Measurements from ENCODE around the gene PON3. TPM values are rescaled to one million over a fixed set of nuclear protein-coding genes. Genes with fewer than 3 reads are reported as not detected.
"Not testable (repeated sequence)": the region's sequence is repeated elsewhere in the genome, so short reads cannot be mapped to it uniquely, and the experiment has no call there.

The PON3 gene
- total and polyA plus RNA-seq, 4 experiments from 2014 or later = not detected

DNA sequence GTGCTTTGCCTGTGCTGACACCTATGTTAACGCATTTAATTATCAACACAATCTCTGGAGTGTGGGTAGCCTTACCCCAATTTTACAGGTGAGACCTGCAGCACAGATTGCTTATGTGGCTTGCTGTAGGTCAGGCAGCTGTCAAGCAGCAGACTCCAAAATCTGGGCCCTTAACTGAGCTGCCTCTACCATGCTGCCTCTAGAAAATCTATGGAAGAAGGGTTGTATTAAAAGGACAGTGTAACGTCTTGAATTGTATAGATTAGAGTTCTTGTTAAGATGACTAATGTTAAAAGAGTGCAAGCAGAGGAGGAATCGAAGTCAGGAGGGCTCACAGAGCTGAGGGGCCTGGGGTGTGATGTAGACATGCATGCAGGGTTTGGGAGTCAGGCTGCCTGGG lies 1.2 kb upstream of the PON3 start:
- Histone ChIP-seq H3K4me3 (ENCODE audit: low read length in 2 of 2) (no peak overlapping the region), H3K4me1 (ENCODE audit: insufficient read depth, low read length) (peaks cover 7% of the 10 kb centered on the region), H3K27me3 (ENCODE audit: insufficient read depth, low read length) (peaks cover 3% of the 10 kb centered on the region), H3K36me3 (ENCODE audit: insufficient read depth, low read length) (no peaks in the 10 kb centered on the region), H3K9me3 (ENCODE audit: control insufficient read depth in 1 of 2, low read length in 2 of 2) (no peaks in the 10 kb centered on the region), H3K27ac (ENCODE audit: low read depth, low read length) (no peak overlapping the region)
- Mint-ChIP-seq H3K9me3 (no peaks in the 10 kb centered on the region), H3K4me3 (peak overlapping the region in 4 of 8 donors; percentile 9 to 42 (median 28)), H3K4me1 (peaks cover 0 to 4% (median 0%) of the 10 kb centered on the region in 4 donors), H3K27ac (no peak overlapping the region), H3K27me3 (peaks cover 11 to 21% of the 10 kb centered on the region in 2 donors), H3K36me3 (no peaks in the 10 kb centered on the region)
- intact Hi-C loops (cut with micrococcal nuclease) = loop anchor here (2.0 kb wide), 1 partner anchor 79 kb away; no protein-coding TSS in a partner anchor
- CTCF ChIA-PET (ENCODE audit: partially characterized antibody) = interaction anchor here (1.5 to 2.3 kb wide), 2 partner anchors 9 to 37 kb away, joined by 3 to 8 read pairs; partner anchors contain the start of gene PON2
- POLR2A ChIA-PET (ENCODE audit: partially characterized antibody) = no interaction called here
- no peak for DNase-seq

DNA sequence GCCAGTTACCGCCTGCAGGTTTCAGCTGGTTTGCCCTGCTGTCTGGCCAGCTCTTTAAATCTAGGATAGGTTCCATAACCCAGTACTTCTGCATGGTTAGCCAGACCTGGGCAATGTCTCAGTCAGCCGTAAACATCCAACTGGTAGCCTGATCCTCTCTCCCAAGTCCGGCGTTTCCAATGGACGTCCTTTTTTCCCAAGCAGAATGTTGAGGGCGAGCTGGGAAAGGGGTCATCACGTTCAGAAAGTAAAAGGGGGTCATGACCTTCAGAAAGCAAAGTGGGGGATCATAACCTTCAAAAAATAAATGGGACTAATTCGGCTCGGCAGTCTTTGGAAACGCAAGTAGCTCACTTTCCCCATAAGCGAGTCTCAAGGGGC lies 430 bp downstream of the PON3 start:
- Histone ChIP-seq H3K27ac (ENCODE audit: low read depth, low read length) (no peak overlapping the region), H3K36me3 (ENCODE audit: insufficient read depth, low read length) (no peaks in the 10 kb centered on the region), H3K27me3 (ENCODE audit: insufficient read depth, low read length) (peaks cover 3% of the 10 kb centered on the region), H3K4me3 (ENCODE audit: low read length in 2 of 2) (no peak overlapping the region), H3K4me1 (ENCODE audit: insufficient read depth, low read length) (peaks cover 7% of the 10 kb centered on the region), H3K9me3 (ENCODE audit: control insufficient read depth in 1 of 2, low read length in 2 of 2) (peaks cover 0 to 4% of the 10 kb centered on the region in 2 donors)
- Mint-ChIP-seq H3K9me3 (peaks cover 0 to 2% (median 0%) of the 10 kb centered on the region in 8 donors), H3K27ac (no peak overlapping the region), H3K36me3 (no peaks in the 10 kb centered on the region), H3K4me1 (peaks cover 0 to 4% (median 0%) of the 10 kb centered on the region in 4 donors), H3K4me3 (peak overlapping the region in 7 of 8 donors; percentile 12 to 77 (median 60)), H3K27me3 (peaks cover 11 to 21% of the 10 kb centered on the region in 2 donors)
- ChIA-PET CTCF (ENCODE audit: partially characterized antibody) (interaction anchor here (0.7 to 2.3 kb wide), 7 partner anchors 11 to 81 kb away, joined by 3 to 8 read pairs (median 3); partner anchors contain the start of gene PON2), POLR2A (ENCODE audit: partially characterized antibody) (no interaction called here)
- peak in 1 of 5 donors; percentile 36 for DNase-seq
- intact Hi-C loops (cut with micrococcal nuclease) = loop anchor here (2.0 kb wide), 1 partner anchor 81 kb away; no protein-coding TSS in a partner anchor

GRCh38 chr7:95394370-95394769 lies 1.8 kb downstream of the PON3 start:
- no peak for DNase-seq
- intact Hi-C loops (cut with micrococcal nuclease) = no loop called here
- no peak overlapping the region for H3K4me3 Mint-ChIP-seq
- H3K4me1 ChIP-seq (ENCODE audit: insufficient read depth, low read length) = peaks cover 7% of the 10 kb centered on the region
- H3K9me3 ChIP-seq (ENCODE audit: control insufficient read depth in 1 of 2, low read length in 2 of 2) = peaks cover 0 to 4% of the 10 kb centered on the region in 2 donors
- H3K27ac ChIP-seq (ENCODE audit: low read depth, low read length) = no peak overlapping the region
- no peak overlapping the region for H3K27ac Mint-ChIP-seq
- ChIA-PET POLR2A (ENCODE audit: partially characterized antibody) (no interaction called here), CTCF (ENCODE audit: partially characterized antibody) (no interaction called here)
- peaks cover 3% of the 10 kb centered on the region for H3K27me3 ChIP-seq (ENCODE audit: insufficient read depth, low read length)
- H3K4me3 ChIP-seq (ENCODE audit: low read length in 2 of 2) = no peak overlapping the region
- peaks cover 0 to 4% (median 0%) of the 10 kb centered on the region in 4 donors for H3K4me1 Mint-ChIP-seq
- peaks cover 0 to 2% (median 0%) of the 10 kb centered on the region in 8 donors for H3K9me3 Mint-ChIP-seq
- peaks cover 11 to 18% of the 10 kb centered on the region in 2 donors for H3K27me3 Mint-ChIP-seq
- H3K36me3 ChIP-seq (ENCODE audit: insufficient read depth, low read length) = no peaks in the 10 kb centered on the region
- H3K36me3 Mint-ChIP-seq = no peaks in the 10 kb centered on the region

DNA sequence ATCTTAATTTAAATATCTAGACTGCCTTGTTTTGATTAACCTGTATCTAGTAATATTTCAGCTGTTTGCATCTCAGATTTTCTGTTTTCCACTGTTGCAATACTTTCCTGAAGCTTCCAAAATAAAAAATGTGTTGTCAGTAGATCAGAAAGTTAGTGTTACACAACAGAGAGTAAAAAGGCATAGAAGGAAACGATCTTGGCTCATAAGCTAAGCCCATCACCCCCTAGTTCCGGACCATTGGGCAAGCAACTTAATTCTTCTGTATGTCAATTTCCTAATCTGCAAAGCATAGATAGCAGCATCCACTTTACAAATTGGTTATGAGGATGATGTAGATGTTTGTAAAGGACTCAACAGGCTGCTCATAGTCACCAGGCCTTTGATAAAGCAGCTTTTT lies 4.4 kb downstream of the PON3 start:
- intact Hi-C loops (cut with micrococcal nuclease) = no loop called here
- no peaks in the 10 kb centered on the region for H3K36me3 Mint-ChIP-seq

GRCh38 chr7:95389516-95389915 lies 6.7 kb downstream of the PON3 start:
- POLR2A ChIA-PET (ENCODE audit: partially characterized antibody) = no interaction called here
- H3K4me1 ChIP-seq (ENCODE audit: insufficient read depth, low read length) = no peaks in the 10 kb centered on the region
- no peaks in the 10 kb centered on the region for H3K36me3 Mint-ChIP-seq
- DNase-seq = no peak
- no peak overlapping the region for H3K4me3 ChIP-seq (ENCODE audit: low read length in 2 of 2)
- no peak overlapping the region for H3K27ac Mint-ChIP-seq
- intact Hi-C loops (cut with micrococcal nuclease) = no loop called here
- peaks cover 0 to 17% (median 7%) of the 10 kb centered on the region in 8 donors for H3K9me3 Mint-ChIP-seq
- H3K27me3 ChIP-seq (ENCODE audit: insufficient read depth, low read length) = no peaks in the 10 kb centered on the region
- CTCF ChIA-PET (ENCODE audit: partially characterized antibody) = no interaction called here
- peaks cover 0 to 4% of the 10 kb centered on the region in 2 donors for H3K9me3 ChIP-seq (ENCODE audit: control insufficient read depth in 1 of 2, low read length in 2 of 2)
- no peaks in the 10 kb centered on the region for H3K4me1 Mint-ChIP-seq
- H3K27ac ChIP-seq (ENCODE audit: low read depth, low read length) = no peak overlapping the region
- no peak overlapping the region for H3K4me3 Mint-ChIP-seq
- no peaks in the 10 kb centered on the region for H3K36me3 ChIP-seq (ENCODE audit: insufficient read depth, low read length)
- H3K27me3 Mint-ChIP-seq = peaks cover 8 to 18% of the 10 kb centered on the region in 2 donors

More for the DNA sequence above, 4.4 kb downstream of the PON3 start:
- Mint-ChIP-seq H3K9me3 (peaks cover 0 to 10% (median 5%) of the 10 kb centered on the region in 8 donors), H3K4me3 (no peak overlapping the region), H3K4me1 (peaks cover 0 to 3% (median 0%) of the 10 kb centered on the region in 4 donors), H3K27ac (no peak overlapping the region), H3K27me3 (peaks cover 13 to 14% of the 10 kb centered on the region in 2 donors)
- H3K36me3 ChIP-seq (ENCODE audit: insufficient read depth, low read length) = no peaks in the 10 kb centered on the region
- H3K4me1 ChIP-seq (ENCODE audit: insufficient read depth, low read length) = peaks cover 6% of the 10 kb centered on the region
- H3K9me3 ChIP-seq (ENCODE audit: control insufficient read depth in 1 of 2, low read length in 2 of 2) = peaks cover 0 to 4% of the 10 kb centered on the region in 2 donors
- peaks cover 3% of the 10 kb centered on the region for H3K27me3 ChIP-seq (ENCODE audit: insufficient read depth, low read length)
- no peak for DNase-seq
- H3K27ac ChIP-seq (ENCODE audit: low read depth, low read length) = no peak overlapping the region
- no peak overlapping the region for H3K4me3 ChIP-seq (ENCODE audit: low read length in 2 of 2)
- POLR2A ChIA-PET (ENCODE audit: partially characterized antibody) = no interaction called here
- CTCF ChIA-PET (ENCODE audit: partially characterized antibody) = no interaction called here

DNA sequence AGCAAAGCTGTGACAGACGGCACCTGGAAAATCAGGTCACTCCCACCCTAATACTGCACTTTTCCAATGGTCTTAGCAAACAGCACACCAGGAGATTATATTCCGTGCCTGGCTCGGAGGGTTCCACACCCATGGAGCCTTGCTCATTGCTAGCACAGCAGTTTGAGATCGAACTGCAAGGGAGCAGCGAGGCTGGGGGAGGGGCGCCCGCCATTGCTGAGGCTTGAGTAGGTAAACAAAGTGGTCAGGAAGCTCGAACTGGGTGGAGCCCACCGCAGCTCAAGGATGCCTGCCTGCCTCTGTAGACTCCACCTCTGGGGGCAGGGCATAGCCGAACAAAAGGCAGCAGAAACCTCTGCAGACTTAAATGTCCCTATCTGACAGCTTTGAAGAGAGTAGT lies 16.7 kb downstream of the PON3 start:
- H3K27ac ChIP-seq (ENCODE audit: low read depth, low read length); POLR2A ChIA-PET (ENCODE audit: partially characterized antibody); H3K9me3 ChIP-seq (ENCODE audit: control insufficient read depth in 1 of 2, low read length in 2 of 2); DNase-seq; CTCF ChIA-PET (ENCODE audit: partially characterized antibody); H3K27me3 Mint-ChIP-seq; H3K36me3 ChIP-seq (ENCODE audit: insufficient read depth, low read length); H3K36me3 Mint-ChIP-seq; H3K4me3 ChIP-seq (ENCODE audit: low read length in 2 of 2); H3K4me1 ChIP-seq (ENCODE audit: insufficient read depth, low read length); H3K27ac Mint-ChIP-seq; intact Hi-C loops (cut with micrococcal nuclease); H3K27me3 ChIP-seq (ENCODE audit: insufficient read depth, low read length); H3K4me1 Mint-ChIP-seq; H3K4me3 Mint-ChIP-seq: not testable (repeated sequence)
- peaks cover 0 to 35% (median 14%) of the 10 kb centered on the region in 8 donors for H3K9me3 Mint-ChIP-seq

GRCh38 chr7:95376632-95377400 lies 19.4 kb downstream of the PON3 start:
- Mint-ChIP-seq H3K27ac (no peak overlapping the region), H3K4me3 (peak overlapping the region in 1 of 8 donors; percentile 45), H3K27me3 (peaks cover 0 to 6% of the 10 kb centered on the region in 2 donors), H3K9me3 (peaks cover 0 to 23% (median 6%) of the 10 kb centered on the region in 8 donors), H3K36me3 (no peaks in the 10 kb centered on the region), H3K4me1 (no peaks in the 10 kb centered on the region)
- intact Hi-C loops (cut with micrococcal nuclease) = no loop called here
- DNase-seq = peak in 1 of 5 donors; percentile 18
- no peak overlapping the region for H3K4me3 ChIP-seq (ENCODE audit: low read length in 2 of 2)
- H3K9me3 ChIP-seq (ENCODE audit: control insufficient read depth in 1 of 2, low read length in 2 of 2) = no peaks in the 10 kb centered on the region
- no peaks in the 10 kb centered on the region for H3K4me1 ChIP-seq (ENCODE audit: insufficient read depth, low read length)
- CTCF ChIA-PET (ENCODE audit: partially characterized antibody) = no interaction called here
- no peak overlapping the region for H3K27ac ChIP-seq (ENCODE audit: low read depth, low read length)
- H3K36me3 ChIP-seq (ENCODE audit: insufficient read depth, low read length) = no peaks in the 10 kb centered on the region
- no peaks in the 10 kb centered on the region for H3K27me3 ChIP-seq (ENCODE audit: insufficient read depth, low read length)
- POLR2A ChIA-PET (ENCODE audit: partially characterized antibody) = no interaction called here
